ENCODE measurements around the gene GPC6.

GPC6 gene

GRCh38 chr13:93624311-93624777 is 397.7 kb downstream of the GPC6 start:
- DNase-seq: no peak

GRCh38 chr13:93625536-93625935 is 398.9 kb downstream of the GPC6 start:
- no peak for DNase-seq

GRCh38 chr13:93628136-93628797 is 401.7 kb downstream of the GPC6 start:
- DNase-seq: no peak

- no peak for DNase-seq
These were observed 409.0 kb downstream of the GPC6 start for GRCh38 chr13:93635616-93636032.

- no peak for DNase-seq
These were observed 411.2 kb downstream of the GPC6 start for GRCh38 chr13:93637852-93638251.

- DNase-seq: no peak
These were observed 413.8 kb downstream of the GPC6 start for GRCh38 chr13:93640452-93640851.

- no peak for DNase-seq
These were observed 419.6 kb downstream of the GPC6 start for GRCh38 chr13:93646245-93646644.

GRCh38 chr13:93649496-93649895 is 422.9 kb downstream of the GPC6 start:
- DNase-seq: no peak

GRCh38 chr13:93653776-93654175 is 427.2 kb downstream of the GPC6 start:
- DNase-seq: no peak

- DNase-seq: no peak
These were observed 428.5 kb downstream of the GPC6 start for GRCh38 chr13:93655154-93655553.

GRCh38 chr13:93660391-93661063 is 433.9 kb downstream of the GPC6 start:
- no peak for DNase-seq

- no peak for DNase-seq
These were observed 444.3 kb downstream of the GPC6 start for GRCh38 chr13:93670866-93671265.

- no peak for DNase-seq
These were observed 446.4 kb downstream of the GPC6 start for GRCh38 chr13:93672996-93673395.

- no peak for DNase-seq
These were observed 447.3 kb downstream of the GPC6 start for GRCh38 chr13:93673885-93674284.

- no peak for DNase-seq
These were observed 447.7 kb downstream of the GPC6 start for GRCh38 chr13:93674337-93674755.

GRCh38 chr13:93680329-93680728 is 453.7 kb downstream of the GPC6 start:
- DNase-seq: no peak

GRCh38 chr13:93685900-93686299 is 459.3 kb downstream of the GPC6 start:
- DNase-seq: no peak

- DNase-seq: no peak
These were observed 459.8 kb downstream of the GPC6 start for GRCh38 chr13:93686399-93686798.

- DNase-seq: no peak
These were observed 460.7 kb downstream of the GPC6 start for GRCh38 chr13:93687261-93687660.

- no peak for DNase-seq
These were observed 462.7 kb downstream of the GPC6 start for GRCh38 chr13:93689333-93689732.

GRCh38 chr13:93690139-93690538 is 463.5 kb downstream of the GPC6 start:
- DNase-seq: no peak

GRCh38 chr13:93698016-93698613 is 471.5 kb downstream of the GPC6 start:
- no peak for DNase-seq

GRCh38 chr13:93700115-93700514 is 473.5 kb downstream of the GPC6 start:
- no peak for DNase-seq

All from effector CD8-positive, alpha-beta T cell (primary cell).